HepG2 (cell line): ENCODE results near the gene C11orf58. TPM values are rescaled to one million over a fixed set of nuclear protein-coding genes. Genes with fewer than 3 reads are reported as not detected.
A peak's percentile ranks its signal among the peaks of the same experiment; 100 is the strongest.

Source experiments
- ARID4A ChIP-seq: sonication (generic); formaldehyde crosslinking; IDR thresholded peaks from 2 replicates; pipeline ENCODE4 v1.5.0; 2020; ENCODE audit warnings: mild to moderate bottlenecking, missing genetic modification reagents, borderline replicate concordance
- ARNTL ChIP-seq: sonication (generic); formaldehyde crosslinking; IDR thresholded peaks from 2 replicates; pipeline ENCODE4 v1.4.0; 2020; ENCODE audit warnings: mild to moderate bottlenecking, missing genetic modification reagents
- ATF5 ChIP-seq: sonication (generic); formaldehyde crosslinking; IDR thresholded peaks from 2 replicates; pipeline ENCODE4 v1.4.0; 2020; ENCODE audit warnings: mild to moderate bottlenecking, low read depth, missing genetic modification reagents
- BCL3 ChIP-seq: sonication (generic); formaldehyde crosslinking; IDR thresholded peaks from 2 replicates; pipeline ENCODE4 v1.5.1; 2020; ENCODE audit warnings: mild to moderate bottlenecking, missing genetic modification reagents, moderate library complexity
- CBX2 ChIP-seq, 2 experiments: fragments of 200-600 bp in 1 of 2; sonication (generic); formaldehyde crosslinking in 1 of 2; IDR thresholded peaks; 2 replicates each; pipeline versions ENCODE4 v1.7.0 to v1.8.1; 2018 to 2022; ENCODE audit warnings: low read depth in 2 of 2, low read length in 1 of 2, mild to moderate bottlenecking in 1 of 2, missing genetic modification reagents in 1 of 2
- HMGXB3 ChIP-seq: sonication (generic); formaldehyde crosslinking; IDR thresholded peaks from 2 replicates; pipeline ENCODE4 v1.4.0; 2020; ENCODE audit warnings: missing genetic modification reagents, borderline replicate concordance
- SKI ChIP-seq: fragments of 450-650 bp; IDR thresholded peaks from one replicate; pipeline ENCODE4 v1.6.1; 2018; ENCODE audit warnings: mild to moderate bottlenecking; ENCODE audit not compliant: partially characterized antibody
- SRY ChIP-seq: sonication (generic); formaldehyde crosslinking; IDR thresholded peaks from 2 replicates; pipeline ENCODE4 v1.8.0; 2022; ENCODE audit warnings: mild to moderate bottlenecking, missing genetic modification reagents
- TBX3 ChIP-seq: fragments of 450-650 bp; IDR thresholded peaks from 2 replicates; pipeline ENCODE4 v1.6.1; 2017; ENCODE audit warnings: antibody characterized with exemption, mild to moderate bottlenecking, inconsistent platforms, borderline replicate concordance
- TOE1 ChIP-seq: sonication (generic); formaldehyde crosslinking; IDR thresholded peaks from 2 replicates; pipeline ENCODE4 v1.4.0; 2020; ENCODE audit warnings: mild to moderate bottlenecking, missing genetic modification reagents
- U2AF1 ChIP-seq: fragments of 200-400 bp; formaldehyde crosslinking; optimal IDR thresholded peaks from 2 replicates; pipeline ENCODE3; 2017; ENCODE audit warnings: mild to moderate bottlenecking, low read depth, low read length
- XRCC5 ChIP-seq: fragments of 200-400 bp; formaldehyde crosslinking; optimal IDR thresholded peaks from 2 replicates; pipeline ENCODE3; 2017; ENCODE audit warnings: mild to moderate bottlenecking, low read length
- ZNF10 ChIP-seq: sonication (generic); formaldehyde crosslinking; IDR thresholded peaks from 2 replicates; pipeline ENCODE4 v1.4.0; 2020; ENCODE audit warnings: mild to moderate bottlenecking, low read depth, missing genetic modification reagents, borderline replicate concordance
- ZNF747 ChIP-seq: sonication (generic); formaldehyde crosslinking; IDR thresholded peaks from 2 replicates; pipeline ENCODE4 v1.8.1; 2023; ENCODE audit warnings: missing genetic modification reagents, mild to moderate bottlenecking, borderline replicate concordance
- polyA plus RNA-seq, 8 experiments: library from polyadenylated mRNA; depleted of rRNA in 3 of 8; stranded (reverse) in 7 of 8; unstranded in 1 of 8; fragments of >200 nt; fragmentation: Illumina TruSeq in 4 of 8; extraction: Trizol in 4 of 8; gene quantifications; 2 replicates each; pipeline versions ENCODE4 v1.2.1 to v1.2.3, GENCODE V29; 2011 to 2016; ENCODE audit warnings: low read depth in 4 of 8, missing spikeins in 1 of 8, mixed read lengths in 1 of 8; ENCODE audit not compliant: insufficient read depth in 1 of 8
- total RNA-seq, 5 experiments: library from RNA; depleted of rRNA; stranded (reverse); fragments of >200 nt; fragmentation: Illumina TruSeq; extraction: Trizol; gene quantifications; 2 replicates each; pipeline ENCODE4 v1.2.3, GENCODE V29; 2016; ENCODE audit warnings: low read depth in 1 of 5

Gene C11orf58
- total and polyA plus RNA-seq, 2 of the 13 experiments (the other 11 are each of a cell fraction or from before 2014, with no cell fraction given) = 83.8 to 167 TPM

- peak; percentile 78; the same call in 1 of the 2 replicates for TF ChIP-seq ARID4A (CRISPR knock-in tag)
- TF ChIP-seq ZNF747 (CRISPR knock-in tag) = no peak
- TF ChIP-seq HMGXB3 (CRISPR knock-in tag) = peak; percentile 55; the same call in 1 of the 2 replicates
- no peak for TF ChIP-seq BCL3 (CRISPR knock-in tag)
- peak; percentile 97 for TF ChIP-seq SRY (CRISPR knock-in tag)
- 0 out of 2 replicates have a peak, but pooled peaks have one; percentile 26 for TF ChIP-seq TBX3
- peak; percentile 27; the same call in 1 of the 2 replicates for TF ChIP-seq TOE1 (CRISPR knock-in tag)
- peak; percentile 60; the same call in 1 of the 2 replicates for TF ChIP-seq ARNTL (CRISPR knock-in tag)
- TF ChIP-seq ZNF10 (CRISPR knock-in tag) = peak; percentile 60; the same call in 1 of the 2 replicates
- TF ChIP-seq XRCC5 = peak; percentile 36
- no peak for TF ChIP-seq CBX2 (IDR thresholded peaks at IDR 0.05; ENCODE audit: low read depth, low read length)
- TF ChIP-seq CBX2 (CRISPR knock-in tag; IDR thresholded peaks at IDR 0.05; ENCODE audit: low read depth) = no peak
- 0 out of 2 replicates have a peak, but pooled peaks have one; percentile 56 for TF ChIP-seq ATF5 (CRISPR knock-in tag)
- TF ChIP-seq SKI = no peak
- peak; percentile 41 for TF ChIP-seq U2AF1
These were observed at the start of gene C11orf58 (continued) for GRCh38 chr11:16738193-16738946.
